ENCODE measurements around the gene KIF16B.

DNA sequence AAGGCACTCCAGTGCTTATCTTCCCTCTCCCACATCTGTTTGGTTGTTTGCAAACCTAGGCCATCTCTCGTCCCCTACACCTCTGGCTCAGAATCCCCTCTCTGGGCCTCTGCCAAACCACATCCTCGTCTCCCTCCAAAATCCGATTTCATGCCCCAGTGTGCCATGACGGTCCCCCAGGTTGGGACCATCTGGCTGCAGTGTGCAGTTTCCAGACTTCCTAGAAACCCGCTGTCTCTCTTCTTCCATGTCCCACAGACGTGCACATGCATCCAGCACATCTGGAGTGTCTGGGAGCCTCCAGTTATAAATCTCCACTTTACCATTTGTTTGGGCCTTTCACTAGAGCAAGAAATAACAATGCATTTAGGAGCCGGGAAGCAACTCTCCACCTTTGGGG is 316.2 kb downstream of the KIF16B start:
- TF ChIP-seq, protein P1, sequence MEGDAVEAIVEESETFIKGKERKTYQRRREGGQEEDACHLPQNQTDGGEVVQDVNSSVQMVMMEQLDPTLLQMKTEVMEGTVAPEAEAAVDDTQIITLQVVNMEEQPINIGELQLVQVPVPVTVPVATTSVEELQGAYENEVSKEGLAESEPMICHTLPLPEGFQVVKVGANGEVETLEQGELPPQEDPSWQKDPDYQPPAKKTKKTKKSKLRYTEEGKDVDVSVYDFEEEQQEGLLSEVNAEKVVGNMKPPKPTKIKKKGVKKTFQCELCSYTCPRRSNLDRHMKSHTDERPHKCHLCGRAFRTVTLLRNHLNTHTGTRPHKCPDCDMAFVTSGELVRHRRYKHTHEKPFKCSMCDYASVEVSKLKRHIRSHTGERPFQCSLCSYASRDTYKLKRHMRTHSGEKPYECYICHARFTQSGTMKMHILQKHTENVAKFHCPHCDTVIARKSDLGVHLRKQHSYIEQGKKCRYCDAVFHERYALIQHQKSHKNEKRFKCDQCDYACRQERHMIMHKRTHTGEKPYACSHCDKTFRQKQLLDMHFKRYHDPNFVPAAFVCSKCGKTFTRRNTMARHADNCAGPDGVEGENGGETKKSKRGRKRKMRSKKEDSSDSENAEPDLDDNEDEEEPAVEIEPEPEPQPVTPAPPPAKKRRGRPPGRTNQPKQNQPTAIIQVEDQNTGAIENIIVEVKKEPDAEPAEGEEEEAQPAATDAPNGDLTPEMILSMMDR (IDR thresholded peaks at IDR 0.05; ENCODE audit: insufficient read depth, low read depth, low read length) = no peak
- TF ChIP-seq EZH2 (IDR thresholded peaks at IDR 0.05; ENCODE audit: insufficient read depth, low read length) = no peak

Data from astrocyte (in vitro differentiated cells and primary cell).